HCT116 (cell line): ENCODE results near the gene SDC3. TPM values are rescaled to one million over a fixed set of nuclear protein-coding genes. Genes with fewer than 3 reads are reported as not detected.

ENCODE experiments used
- CBX3 ChIP-seq: IDR thresholded peaks from 2 replicates; pipeline ENCODE4 v1.6.1; 2012; ENCODE audit warnings: low read depth
- EGR1 ChIP-seq: IDR thresholded peaks from 2 replicates; pipeline ENCODE4 v1.6.1; 2012; ENCODE audit warnings: low read depth
- FOSL1 ChIP-seq: IDR thresholded peaks from 2 replicates; pipeline ENCODE4 v1.6.1; 2012; ENCODE audit warnings: low read depth
- JUND ChIP-seq: IDR thresholded peaks from 2 replicates; pipeline ENCODE4 v1.6.1; 2012
- POLR2A ChIP-seq: IDR thresholded peaks from 2 replicates; pipeline ENCODE4 v1.7.0; 2011; ENCODE audit warnings: borderline replicate concordance; ENCODE audit not compliant: insufficient read depth, insufficient read length; ENCODE audit errors: extremely low read depth
- RAD21 ChIP-seq: IDR thresholded peaks from 2 replicates; pipeline ENCODE4 v1.6.1; 2012; ENCODE audit warnings: low read depth, mild to moderate bottlenecking
- SP1 ChIP-seq: IDR thresholded peaks from 2 replicates; pipeline ENCODE4 v1.6.1; 2012; ENCODE audit warnings: low read depth
- SRF ChIP-seq: IDR thresholded peaks from 2 replicates; pipeline ENCODE4 v1.6.1; 2012; ENCODE audit warnings: low read depth
- YY1 ChIP-seq: IDR thresholded peaks from 2 replicates; pipeline ENCODE4 v1.6.1; 2011; ENCODE audit warnings: low read length, low read depth, moderate library complexity, mild to moderate bottlenecking; ENCODE audit not compliant: insufficient replicate concordance; ENCODE audit errors: extremely low read depth
- ZBTB33 ChIP-seq: IDR thresholded peaks from 2 replicates; pipeline ENCODE4 v1.6.1; 2011; ENCODE audit warnings: mild to moderate bottlenecking, low read length, moderate library complexity; ENCODE audit not compliant: insufficient replicate concordance; ENCODE audit errors: extremely low read depth
- ZFX ChIP-seq: fragments of 450-650 bp; IDR thresholded peaks from 2 replicates; pipeline ENCODE4 v1.6.1; 2017
- total RNA-seq: library from RNA; stranded (reverse); gene quantifications from one replicate; pipeline ENCODE4 v1.2.1, GENCODE V29; 2021; ENCODE audit not compliant: unreplicated experiment
- TF ChIP-seq, protein P1 (sequence below), 3 experiments: fragments of 200-600 bp in 1 of 3; sonication (generic) in 1 of 3; IDR thresholded peaks in 2 of 3; conservative IDR thresholded peaks in 1 of 3; 2 replicates each; pipeline ENCODE4 v1.5.1; 2012 to 2017; ENCODE audit warnings: low read depth in 2 of 3, low read length in 2 of 3, antibody characterized with exemption in 1 of 3, borderline replicate concordance in 1 of 3, control low read depth in 1 of 3, mild to moderate bottlenecking in 1 of 3, mixed read lengths in 1 of 3, mixed run types in 1 of 3, moderate library complexity in 1 of 3; ENCODE audit not compliant: insufficient read depth in 1 of 3

The SDC3 gene
- total RNA-seq, 1 experiment from 2014 or later: 40.1 TPM

- TF ChIP-seq, protein P1, sequence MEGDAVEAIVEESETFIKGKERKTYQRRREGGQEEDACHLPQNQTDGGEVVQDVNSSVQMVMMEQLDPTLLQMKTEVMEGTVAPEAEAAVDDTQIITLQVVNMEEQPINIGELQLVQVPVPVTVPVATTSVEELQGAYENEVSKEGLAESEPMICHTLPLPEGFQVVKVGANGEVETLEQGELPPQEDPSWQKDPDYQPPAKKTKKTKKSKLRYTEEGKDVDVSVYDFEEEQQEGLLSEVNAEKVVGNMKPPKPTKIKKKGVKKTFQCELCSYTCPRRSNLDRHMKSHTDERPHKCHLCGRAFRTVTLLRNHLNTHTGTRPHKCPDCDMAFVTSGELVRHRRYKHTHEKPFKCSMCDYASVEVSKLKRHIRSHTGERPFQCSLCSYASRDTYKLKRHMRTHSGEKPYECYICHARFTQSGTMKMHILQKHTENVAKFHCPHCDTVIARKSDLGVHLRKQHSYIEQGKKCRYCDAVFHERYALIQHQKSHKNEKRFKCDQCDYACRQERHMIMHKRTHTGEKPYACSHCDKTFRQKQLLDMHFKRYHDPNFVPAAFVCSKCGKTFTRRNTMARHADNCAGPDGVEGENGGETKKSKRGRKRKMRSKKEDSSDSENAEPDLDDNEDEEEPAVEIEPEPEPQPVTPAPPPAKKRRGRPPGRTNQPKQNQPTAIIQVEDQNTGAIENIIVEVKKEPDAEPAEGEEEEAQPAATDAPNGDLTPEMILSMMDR (IDR thresholded peaks at IDR 0.05 in 2 of 3, conservative IDR thresholded peaks at IDR 0.05 in 1 of 3; ENCODE audit: borderline replicate concordance in 1 of 3, insufficient read depth in 1 of 3, low read depth in 2 of 3, low read length in 2 of 3): no peak
- no peak for TF ChIP-seq ZBTB33
- no peak for TF ChIP-seq SP1
- TF ChIP-seq YY1: no peak
- TF ChIP-seq CBX3: no peak
- TF ChIP-seq EGR1: no peak
- no peak for TF ChIP-seq ZFX
- no peak for TF ChIP-seq FOSL1
- TF ChIP-seq SRF: no peak
- TF ChIP-seq POLR2A: no peak
- TF ChIP-seq JUND: no peak
- TF ChIP-seq RAD21: no peak
Observed at GRCh38 chr1:30957560-30958222, 49.1 kb upstream of the SDC3 start (continued).
